Left lung (tissue), 14 donors: ENCODE data around the gene NEBL. TPM values are rescaled to one million over a fixed set of nuclear protein-coding genes. Genes with fewer than 3 reads are reported as not detected.
"Not testable (repeated sequence)": the region's sequence is repeated elsewhere in the genome, so short reads cannot be mapped to it uniquely, and the experiment has no call there.

ENCODE experiments used
- ATAC-seq: fragments of 200-7000 bp; cut with Tn5 transposase; one replicate; pipeline ENCODE4 v1.9.1; 2020; ENCODE audit warnings: moderate library complexity
- DNase-seq, 4 donors: peaks; one replicate each; pipeline ENCODE4 v3.0.0-alpha.2; 2013 to 2020
- H3K27ac ChIP-seq, 2 donors: fragments of 200-600 bp; sonication (generic) in 1 of 2; one replicate each; pipeline versions ENCODE4 v1.5.0 to v1.8.0; 2020 to 2021
- H3K27me3 ChIP-seq, 2 donors: fragments of 200-600 bp; sonication (generic) in 1 of 2; one replicate each; pipeline versions ENCODE4 v1.5.0 to v1.8.0; 2020 to 2021
- H3K36me3 ChIP-seq, 2 donors: fragments of 200-600 bp; sonication (generic) in 1 of 2; one replicate each; pipeline versions ENCODE4 v1.5.0 to v1.8.0; 2020 to 2021
- H3K4me1 ChIP-seq, 2 donors: fragments of 200-600 bp; one replicate each; pipeline ENCODE4 v1.8.0; 2021
- H3K4me3 ChIP-seq, 2 donors: fragments of 200-600 bp; sonication (generic) in 1 of 2; one replicate each; pipeline versions ENCODE4 v1.5.0 to v1.8.0; 2020 to 2021; ENCODE audit warnings: mild to moderate bottlenecking in 1 of 2
- H3K9me3 ChIP-seq, 2 donors: fragments of 200-600 bp; sonication (generic) in 1 of 2; one replicate each; pipeline versions ENCODE4 v1.5.0 to v1.8.0; 2020 to 2021
- CTCF ChIP-seq, 2 donors: fragments of 200-600 bp; sonication (generic) in 1 of 2; IDR thresholded peaks; one replicate each; pipeline versions ENCODE4 v1.5.0 to v1.8.0; 2021; ENCODE audit warnings: antibody characterized with exemption in 2 of 2
- intact Hi-C, 2 donors: fragments of 100-400 bp; cut with DNase I; formaldehyde crosslinking; loops; one replicate each; pipeline versions ENCODE4 v1.11.2 to v1.14.2; 2022
- long read RNA-seq, 12 donors: library from polyadenylated mRNA in 2 of 12; unstranded in 2 of 12; transcript quantifications; one replicate each; pipeline ENCODE4 v2.0.0 and lab custom pipeline, GENCODE V29; 2019 to 2026
- polyA plus RNA-seq, 6 donors: library from polyadenylated mRNA; unstranded; fragments of 120-200 nt; gene quantifications; one replicate each; pipeline ENCODE4 v1.2.1, GENCODE V29; 2013; ENCODE audit not compliant: insufficient read length in 6 of 6
- total RNA-seq, 2 donors: library from RNA; stranded (reverse); fragmentation: NEBNext Ultra II Directional; extraction: Animal tissue kit (Norgen Biotek cat#: 25700); gene quantifications; one replicate each; pipeline ENCODE4 v1.2.1, GENCODE V29; 2021
- donor health status: DM: no; HTN: yes; CAD: no.
- donor health status: DM: no; HTN: no; CAD: no.

NEBL gene
- total RNA-seq = 10 to 100 TPM; 58.8 to 65.9 TPM
- 10 to 100 TPM; 14.0 to 22.3 (median 18.3) TPM for polyA plus RNA-seq
- long read RNA-seq, donor 1, partial matches to known transcripts = 0 of 4 reads
- long read RNA-seq, donor 1, other reads (novel, unspliced or antisense) = 0 of 4 reads
- long read RNA-seq, donor 2, transcript NEBL-203 (7 exons, 3,008 nt) = major isoform, 5 of 5 reads
- long read RNA-seq, donor 2, partial matches to known transcripts = 0 of 5 reads
- long read RNA-seq, donor 2, other reads (novel, unspliced or antisense) = 0 of 5 reads
- long read RNA-seq, donor 3, partial matches to known transcripts = 0 of 4 reads
- long read RNA-seq, donor 3, other reads (novel, unspliced or antisense) = 0 of 4 reads
- long read RNA-seq, donor 4, partial matches to known transcripts = 3 of 8 reads
- long read RNA-seq, donor 4, other reads (novel, unspliced or antisense) = 4 of 8 reads
- long read RNA-seq, donor 5, partial matches to known transcripts = 0 of 4 reads
- long read RNA-seq, donor 5, other reads (novel, unspliced or antisense) = 0 of 4 reads
- long read RNA-seq, donor 6, partial matches to known transcripts = 0 of 2 reads
- long read RNA-seq, donor 6, other reads (novel, unspliced or antisense) = 0 of 2 reads
- long read RNA-seq, donor 7, partial matches to known transcripts = 0 of 2 reads
- long read RNA-seq, donor 7, other reads (novel, unspliced or antisense) = 0 of 2 reads
- long read RNA-seq, donor 8, transcript NEBL-203 (7 exons, 3,008 nt) = major isoform, 8 of 9 reads
- long read RNA-seq, donor 8, partial matches to known transcripts = 0 of 9 reads
- long read RNA-seq, donor 8, other reads (novel, unspliced or antisense) = 0 of 9 reads
- long read RNA-seq, donor 9 = 0 reads
- long read RNA-seq, donor 10, transcript NEBL-203 (7 exons, 3,008 nt) = major isoform, 6 of 10 reads
- long read RNA-seq, donor 10, partial matches to known transcripts = 1 of 10 reads
- long read RNA-seq, donor 10, other reads (novel, unspliced or antisense) = 3 of 10 reads
- long read RNA-seq, donor 11, transcript NEBL-203 (7 exons, 3,008 nt) = major isoform, 10 of 10 reads
- long read RNA-seq, donor 11, partial matches to known transcripts = 0 of 10 reads
- long read RNA-seq, donor 11, other reads (novel, unspliced or antisense) = 0 of 10 reads
- long read RNA-seq, donor 12, partial matches to known transcripts = 0 of 2 reads
- long read RNA-seq, donor 12, other reads (novel, unspliced or antisense) = 0 of 2 reads

- no peak within 1 kb of the TSS for H3K4me3 ChIP-seq
- no peaks in the 10 kb centered on the region for H3K27me3 ChIP-seq
- H3K4me1 ChIP-seq = no peaks in the 10 kb centered on the region
- ATAC-seq (no peak), DNase-seq (no peak)
- no peak within 1 kb of the TSS for H3K27ac ChIP-seq
- TF ChIP-seq CTCF (IDR thresholded peaks at IDR 0.05) = no peak
- no peaks in the 10 kb centered on the region for H3K9me3 ChIP-seq
- intact Hi-C loops = no loop called here
- H3K36me3 ChIP-seq = no peaks in the 10 kb centered on the region
Observed at GRCh38 chr10:20897146-20897825, at the start of gene NEBL. NEBL (minus strand) TSS chr10:20897311; CDS start chr10:20897205, 106 bp downstream.

DNA sequence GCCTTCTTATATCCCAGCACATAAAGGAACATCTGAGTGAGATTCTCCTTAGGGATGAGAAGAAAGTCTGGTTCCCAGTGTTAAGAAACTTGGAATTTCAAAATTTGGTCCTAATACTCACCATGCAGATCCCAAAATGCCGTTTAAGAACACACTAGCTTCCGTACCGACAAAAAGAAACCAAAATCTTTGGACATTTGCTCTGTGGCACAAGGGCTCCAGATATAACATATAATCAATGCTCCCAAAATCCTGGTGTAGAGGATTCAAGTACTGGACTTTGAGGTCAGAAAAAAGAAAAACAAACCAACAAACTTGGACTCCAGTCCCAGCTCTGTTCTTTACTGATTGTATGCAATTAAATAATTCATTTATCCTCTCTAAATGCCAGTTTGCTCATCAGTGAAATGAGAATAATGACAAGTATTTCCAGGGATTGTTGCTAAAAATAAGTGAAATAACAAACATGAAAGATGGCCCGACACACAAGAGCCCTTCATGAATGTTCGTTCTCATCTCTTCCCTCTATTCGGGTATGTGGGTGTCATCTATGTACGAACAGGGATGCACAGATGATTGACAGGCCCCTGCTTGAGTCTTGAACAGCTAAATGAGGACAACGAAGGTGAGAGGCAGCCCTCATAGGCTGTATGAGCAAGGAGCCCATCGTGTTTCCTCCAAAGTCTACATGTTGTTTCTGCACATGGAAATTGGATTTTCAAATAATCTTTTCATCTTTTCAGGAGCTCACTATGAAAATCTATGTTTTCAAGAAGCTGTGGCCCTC, 48.6 kb upstream of the NEBL start:
- no peaks in the 10 kb centered on the region for H3K27me3 ChIP-seq
- intact Hi-C loops = no loop called here
- no peak for DNase-seq
- H3K9me3 ChIP-seq = peaks cover 0 to 3% of the 10 kb centered on the region in 2 donors
- H3K36me3 ChIP-seq = no peaks in the 10 kb centered on the region
- ATAC-seq = no peak
- no peaks in the 10 kb centered on the region for H3K4me1 ChIP-seq
- no peak overlapping the region for H3K4me3 ChIP-seq
- H3K27ac ChIP-seq = no peak overlapping the region
- TF ChIP-seq CTCF (IDR thresholded peaks at IDR 0.05) = no peak

- ATAC-seq (no peak), DNase-seq (no peak)
- no peak for TF ChIP-seq CTCF (IDR thresholded peaks at IDR 0.05)
- Histone ChIP-seq H3K36me3 (no peaks in the 10 kb centered on the region), H3K4me1 (no peaks in the 10 kb centered on the region), H3K9me3 (peaks cover 0 to 3% of the 10 kb centered on the region in 2 donors), H3K27ac (no peak overlapping the region), H3K27me3 (no peaks in the 10 kb centered on the region), H3K4me3 (no peak overlapping the region)
- intact Hi-C loops = no loop called here
Observed at GRCh38 chr10:20944789-20945502, 47.8 kb upstream of the NEBL start.

DNA sequence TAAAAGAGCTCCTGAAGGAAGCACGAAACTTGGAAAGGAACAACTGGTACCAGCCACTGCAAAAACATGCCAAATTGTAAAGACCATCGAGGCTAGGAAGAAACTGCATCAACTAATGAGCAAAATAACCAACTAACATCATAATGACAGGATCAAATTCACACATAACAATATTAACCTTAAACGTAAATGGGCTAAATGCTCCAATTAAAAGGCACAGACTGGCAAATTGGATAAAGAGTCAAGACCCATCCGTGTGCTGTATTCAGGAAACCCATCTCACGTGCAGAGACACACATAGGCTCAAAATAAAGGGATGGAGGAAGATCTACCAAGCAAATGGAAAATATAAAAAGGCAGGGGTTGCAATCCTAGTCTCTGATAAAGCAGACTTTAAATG, 42.3 kb upstream of the NEBL start:
- DNase-seq, ATAC-seq, H3K36me3 ChIP-seq, H3K4me3 ChIP-seq, H3K4me1 ChIP-seq, H3K9me3 ChIP-seq, H3K27me3 ChIP-seq, H3K27ac ChIP-seq, intact Hi-C loops: not testable (repeated sequence)
